ENCODE results near the gene POLD2. TPM values are rescaled to one million over a fixed set of nuclear protein-coding genes. Genes with fewer than 3 reads are reported as not detected.

The POLD2 gene
- total and polyA plus RNA-seq, 7 donors = 57.3 to 127 (median 87.1) TPM

DNA sequence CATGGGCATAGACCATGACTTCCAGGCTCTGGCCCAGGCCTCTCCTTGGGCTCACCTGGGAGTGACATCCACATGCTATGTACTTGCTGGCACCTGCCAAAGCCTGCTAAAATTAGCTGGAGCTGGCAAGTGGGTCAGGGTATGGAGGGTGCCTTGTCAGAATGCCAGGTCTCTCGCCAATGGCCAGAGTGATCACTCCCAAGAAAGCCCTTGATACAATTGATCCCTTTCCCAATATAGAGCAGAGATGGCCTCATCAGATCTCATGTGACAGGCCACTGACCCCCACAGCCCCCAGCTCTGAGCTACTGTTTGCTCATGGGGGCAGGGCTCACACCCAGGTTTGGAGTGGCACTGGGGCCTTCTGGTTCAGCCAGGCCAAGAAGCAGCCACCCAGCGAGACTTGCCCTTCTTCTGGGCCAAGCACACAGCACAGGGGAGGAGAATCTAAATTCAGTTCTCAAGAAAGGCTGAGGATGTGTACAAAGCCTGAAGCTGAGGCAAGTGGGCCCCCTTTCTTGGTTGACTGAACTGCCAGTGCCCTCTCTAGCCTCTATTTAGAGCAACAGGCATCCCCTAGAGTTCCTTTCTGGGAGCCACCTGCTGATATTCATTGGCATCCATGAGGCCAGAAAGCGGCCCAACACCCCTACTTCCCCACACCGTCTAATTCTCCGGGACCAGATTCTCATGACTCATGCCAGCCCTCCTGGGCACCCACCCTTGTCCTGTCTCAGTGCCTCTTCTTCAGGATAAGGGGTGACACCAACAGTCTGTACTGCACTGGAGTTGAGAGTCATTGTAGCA, 36.7 kb upstream of the POLD2 start:
- TF ChIP-seq, protein P1, sequence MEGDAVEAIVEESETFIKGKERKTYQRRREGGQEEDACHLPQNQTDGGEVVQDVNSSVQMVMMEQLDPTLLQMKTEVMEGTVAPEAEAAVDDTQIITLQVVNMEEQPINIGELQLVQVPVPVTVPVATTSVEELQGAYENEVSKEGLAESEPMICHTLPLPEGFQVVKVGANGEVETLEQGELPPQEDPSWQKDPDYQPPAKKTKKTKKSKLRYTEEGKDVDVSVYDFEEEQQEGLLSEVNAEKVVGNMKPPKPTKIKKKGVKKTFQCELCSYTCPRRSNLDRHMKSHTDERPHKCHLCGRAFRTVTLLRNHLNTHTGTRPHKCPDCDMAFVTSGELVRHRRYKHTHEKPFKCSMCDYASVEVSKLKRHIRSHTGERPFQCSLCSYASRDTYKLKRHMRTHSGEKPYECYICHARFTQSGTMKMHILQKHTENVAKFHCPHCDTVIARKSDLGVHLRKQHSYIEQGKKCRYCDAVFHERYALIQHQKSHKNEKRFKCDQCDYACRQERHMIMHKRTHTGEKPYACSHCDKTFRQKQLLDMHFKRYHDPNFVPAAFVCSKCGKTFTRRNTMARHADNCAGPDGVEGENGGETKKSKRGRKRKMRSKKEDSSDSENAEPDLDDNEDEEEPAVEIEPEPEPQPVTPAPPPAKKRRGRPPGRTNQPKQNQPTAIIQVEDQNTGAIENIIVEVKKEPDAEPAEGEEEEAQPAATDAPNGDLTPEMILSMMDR (IDR thresholded peaks at IDR 0.05) = no peak
- 44 to 65% (median 52%) methylated on average over 5 of the region's 5 CpGs for WGBS, 3 donors
- DNase-seq (no peak), ATAC-seq (peak in 1 of 4 donors; percentile 69)
- intact Hi-C loops (cut with DNase I) = no loop called here
- no peaks in the 10 kb centered on the region for H3K27me3 ChIP-seq (ENCODE audit: insufficient read depth in 3 of 3, low read length in 2 of 3)
- H3K4me3 ChIP-seq = no peak overlapping the region
- H3K36me3 ChIP-seq (ENCODE audit: insufficient read depth in 1 of 2, low read depth in 1 of 2) = no peaks in the 10 kb centered on the region
- H3K9me3 ChIP-seq = no peaks in the 10 kb centered on the region
- peaks cover 8% of the 10 kb centered on the region for H3K4me1 ChIP-seq
- H3K27ac ChIP-seq = no peak overlapping the region

DNA sequence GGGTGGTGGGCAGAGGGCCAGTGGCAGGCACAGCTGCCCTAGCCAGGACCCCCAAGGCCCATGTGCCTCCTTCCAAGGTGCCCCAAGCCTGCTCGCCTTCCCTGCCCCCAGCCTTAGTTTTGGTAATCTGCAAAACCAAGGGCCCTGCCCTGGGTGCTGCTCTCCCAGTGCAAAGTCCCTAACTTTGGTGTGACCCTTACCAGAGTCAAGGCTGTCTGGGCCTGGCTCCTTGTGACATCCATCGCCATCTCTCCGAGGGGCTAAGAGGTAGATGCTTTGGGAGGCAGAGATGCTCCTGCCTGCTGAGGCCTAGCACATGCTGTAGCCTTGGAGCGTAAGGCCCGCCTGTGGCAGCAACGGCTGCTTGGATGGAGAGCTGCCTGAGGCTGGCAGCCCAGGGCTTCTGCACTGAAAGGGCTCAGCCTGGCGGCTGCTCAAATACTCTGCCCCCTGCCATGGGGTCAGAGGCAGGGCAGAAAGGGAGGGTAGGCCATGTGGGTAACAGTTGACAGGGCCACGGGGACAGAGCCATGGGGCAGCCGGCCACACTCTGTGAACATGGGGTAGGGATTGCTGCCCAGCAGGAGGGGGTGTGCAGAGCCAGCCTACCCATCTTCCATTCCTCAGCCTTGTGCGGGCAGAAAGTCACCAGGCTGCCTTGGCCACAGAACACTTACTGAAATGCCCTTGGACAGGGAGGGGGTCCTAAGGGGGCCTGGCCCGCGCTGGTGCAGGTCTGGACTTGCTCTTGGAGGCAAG, 35.7 kb upstream of the POLD2 start:
- no peak for DNase-seq
- no peak overlapping the region for H3K27ac ChIP-seq
- TF ChIP-seq, protein P1 (IDR thresholded peaks at IDR 0.05) = no peak
- no peak overlapping the region for H3K4me3 ChIP-seq
- H3K4me1 ChIP-seq = peaks cover 8% of the 10 kb centered on the region
- WGBS, 3 donors = 58 to 66% (median 59%) methylated on average over 11 to 12 of the region's 12 CpGs
- no peaks in the 10 kb centered on the region for H3K27me3 ChIP-seq (ENCODE audit: insufficient read depth in 3 of 3, low read length in 2 of 3)
- intact Hi-C loops (cut with DNase I) = no loop called here
- ATAC-seq = peak in 1 of 4 donors; percentile 42
- H3K36me3 ChIP-seq (ENCODE audit: insufficient read depth in 1 of 2, low read depth in 1 of 2) = no peaks in the 10 kb centered on the region
- H3K9me3 ChIP-seq = no peaks in the 10 kb centered on the region

DNA sequence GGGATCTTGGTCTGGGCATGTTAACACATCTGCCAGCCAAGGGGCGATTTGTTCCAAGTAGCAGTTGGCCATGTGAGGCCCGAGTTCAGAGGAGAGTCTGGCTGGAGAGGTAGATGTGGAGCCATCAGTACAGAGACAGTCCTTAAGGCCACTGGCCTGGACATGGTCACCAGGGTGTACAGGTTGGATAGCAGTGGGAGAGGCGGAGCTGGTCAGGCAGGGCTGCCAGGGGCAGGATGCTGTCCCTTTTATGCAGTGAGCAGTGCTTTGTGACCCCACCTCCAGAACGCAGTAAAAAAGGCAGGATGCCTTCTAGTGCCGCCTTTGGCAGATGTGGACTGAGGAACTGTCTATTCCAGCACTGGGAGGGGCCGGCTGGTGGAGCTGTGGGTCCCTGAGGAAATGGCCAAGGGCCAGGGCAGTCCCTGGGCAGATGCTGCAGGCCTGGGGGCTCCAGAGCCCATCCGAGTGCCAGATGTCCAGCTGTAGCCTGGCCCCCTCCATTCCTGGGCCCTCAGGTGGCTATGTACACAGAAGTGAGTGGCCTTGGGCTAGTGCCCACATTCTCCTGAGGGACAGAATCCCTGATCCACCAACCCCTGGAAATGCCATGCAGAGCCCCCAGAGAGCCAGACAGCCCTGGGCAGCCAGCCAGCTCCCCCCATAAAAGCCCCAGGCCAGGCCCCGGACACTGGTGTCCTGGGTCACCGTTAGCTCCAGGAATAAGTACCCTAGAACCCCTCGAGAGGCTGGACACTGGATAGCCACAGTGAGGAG, 34.9 kb upstream of the POLD2 start:
- H3K4me1 ChIP-seq = peaks cover 8% of the 10 kb centered on the region
- H3K9me3 ChIP-seq = no peaks in the 10 kb centered on the region
- no peak for DNase-seq
- no peaks in the 10 kb centered on the region for H3K27me3 ChIP-seq (ENCODE audit: insufficient read depth in 3 of 3, low read length in 2 of 3)
- intact Hi-C loops (cut with DNase I) = no loop called here
- no peak overlapping the region for H3K27ac ChIP-seq
- TF ChIP-seq, protein P1 (IDR thresholded peaks at IDR 0.05) = no peak
- 51 to 61% (median 53%) methylated on average over 10 of the region's 10 CpGs for WGBS, 3 donors
- no peak for ATAC-seq
- no peaks in the 10 kb centered on the region for H3K36me3 ChIP-seq (ENCODE audit: insufficient read depth in 1 of 2, low read depth in 1 of 2)
- H3K4me3 ChIP-seq = no peak overlapping the region

DNA sequence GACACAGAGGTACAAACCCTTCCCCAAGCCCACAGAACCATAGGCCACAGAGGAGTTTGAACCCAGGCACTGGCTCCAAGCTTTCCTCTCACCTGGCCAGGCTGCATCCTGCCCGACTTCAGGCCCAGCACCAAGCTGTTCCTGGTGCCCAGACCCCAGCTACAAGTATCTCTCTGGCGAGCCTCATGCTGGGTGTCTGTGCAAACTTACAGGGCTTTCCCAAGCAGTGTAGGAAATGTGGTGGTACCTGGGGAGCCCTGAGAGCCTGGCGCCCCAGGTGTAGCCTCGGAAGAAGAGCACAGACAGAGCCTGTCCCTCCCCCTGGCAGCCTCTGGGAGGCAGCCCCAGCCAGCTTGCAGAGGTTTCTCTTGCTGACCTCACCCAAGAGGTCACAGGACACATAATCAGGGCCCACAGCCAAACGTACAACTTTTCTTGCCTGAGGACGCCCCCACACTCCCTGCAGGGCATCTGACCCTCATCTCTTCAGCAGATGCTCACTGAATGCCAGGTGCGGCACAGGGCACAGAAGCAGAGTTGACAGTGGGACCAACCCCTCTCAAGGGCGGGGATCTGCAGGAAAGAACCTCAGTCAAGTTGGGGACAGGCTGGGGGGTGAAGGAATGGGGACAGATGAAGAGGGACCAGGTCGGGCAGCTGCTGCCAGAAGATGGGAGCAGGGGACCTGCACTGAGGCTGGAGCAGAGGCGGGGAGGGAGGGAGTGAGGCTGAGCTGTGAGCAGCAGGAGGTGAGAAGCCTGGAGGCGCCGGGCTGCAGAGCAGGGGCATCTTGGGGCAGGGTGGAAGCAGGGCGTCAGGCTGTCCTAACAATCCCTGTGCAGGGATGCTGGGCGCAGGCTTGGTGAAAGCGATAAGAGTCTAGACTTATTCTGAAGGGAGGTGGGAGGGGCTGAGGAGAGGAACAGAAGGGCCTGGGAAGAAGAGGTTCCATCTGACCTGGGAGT, 34.0 kb upstream of the POLD2 start:
- Histone ChIP-seq H3K4me3 (no peak overlapping the region), H3K36me3 (ENCODE audit: insufficient read depth in 1 of 2, low read depth in 1 of 2) (no peaks in the 10 kb centered on the region), H3K9me3 (no peaks in the 10 kb centered on the region), H3K4me1 (peaks cover 8% of the 10 kb centered on the region), H3K27ac (no peak overlapping the region), H3K27me3 (ENCODE audit: insufficient read depth in 3 of 3, low read length in 2 of 3) (no peaks in the 10 kb centered on the region)
- TF ChIP-seq, protein P1 (IDR thresholded peaks at IDR 0.05) = no peak
- ATAC-seq (no peak), DNase-seq (no peak)
- intact Hi-C loops (cut with DNase I) = no loop called here
- 72 to 79% (median 72%) methylated on average over 15 of the region's 15 CpGs for WGBS, 3 donors

Data from psoas muscle (tissue), 8 donors.